Right lobe of liver (tissue), 6 donors: Measurements from ENCODE around the gene IQGAP3. TPM values are rescaled to one million over a fixed set of nuclear protein-coding genes. Genes with fewer than 3 reads are reported as not detected.
A peak's percentile ranks its signal among the peaks of the same experiment; 100 is the strongest.

Experiments used
- ATAC-seq, 4 donors: fragments of 200-7000 bp; cut with Tn5 transposase; one replicate each; pipeline ENCODE4 v1.9.1; 2020; ENCODE audit warnings: mild to moderate bottlenecking in 4 of 4, moderate library complexity in 4 of 4
- DNase-seq, 3 donors: peaks; one replicate each; pipeline ENCODE4 v3.0.0-alpha.2; 2020
- H3K27ac ChIP-seq, 3 donors: fragments of 200-600 bp; one replicate each; pipeline ENCODE4 v1.8.0; 2022
- H3K27me3 ChIP-seq, 2 donors: fragments of 200-600 bp; one replicate each; pipeline ENCODE4 v1.8.0; 2022
- H3K36me3 ChIP-seq, 4 donors: fragments of 200-600 bp; sonication (generic) in 1 of 4; one replicate each; pipeline versions ENCODE4 v1.5.1 to v1.8.0; 2017 to 2022; ENCODE audit warnings: control low read depth in 1 of 4
- H3K4me1 ChIP-seq, 4 donors: fragments of 200-600 bp; sonication (generic) in 1 of 4; one replicate each; pipeline versions ENCODE4 v1.5.1 to v1.8.0; 2017 to 2022; ENCODE audit warnings: control low read depth in 1 of 4
- H3K4me3 ChIP-seq, 3 donors: fragments of 200-600 bp; one replicate each; pipeline ENCODE4 v1.8.0; 2022
- H3K9me3 ChIP-seq, 4 donors: fragments of 200-600 bp; sonication (generic) in 1 of 4; one replicate each; pipeline versions ENCODE4 v1.5.1 to v1.8.0; 2017 to 2022; ENCODE audit warnings: control low read depth in 1 of 4
- CTCF ChIP-seq, 4 donors: fragments of 200-600 bp in 3 of 4; fragments of 450-650 bp in 1 of 4; IDR thresholded peaks; one replicate each; pipeline versions ENCODE4 v1.5.1 to v1.8.0; 2016 to 2022; ENCODE audit warnings: antibody characterized with exemption in 4 of 4, mild to moderate bottlenecking in 2 of 4
- POLR2A ChIP-seq: fragments of 450-650 bp; IDR thresholded peaks from one replicate; pipeline ENCODE4 v1.6.1; 2017; ENCODE audit warnings: antibody characterized with exemption, mild to moderate bottlenecking
- WGBS: methylation state at CpG from one replicate; pipeline ENCODE4 v1.1.6; 2018; ENCODE audit warnings: low coverage, low lambda C conversion rate; ENCODE audit not compliant: insufficient coverage; ENCODE audit errors: missing lambda C conversion rate; 5-methylcytosine and 5-hydroxymethylcytosine counted together
- intact Hi-C, 2 donors: fragments of 100-400 bp; cut with DNase I; formaldehyde crosslinking; loops; one replicate each; pipeline versions ENCODE4 v1.11.2 to v1.14.1; 2022
- total RNA-seq, 6 experiments: library from RNA; depleted of rRNA in 2 of 6; stranded (reverse); fragments of >200 nt in 2 of 6; fragmentation: NEBNext Ultra II Directional in 3 of 6; extraction: Animal tissue kit (Norgen Biotek cat#: 25700) in 3 of 6; gene quantifications; one replicate each; pipeline versions ENCODE4 v1.1.0 to v1.2.4, GENCODE V29; 2016 to 2023
- donor health status: DM: no; HTN: yes; CAD: no.
- donor health status: DM: no; HTN: no; CAD: no.
- donor health status: DM: no; HTN: no; CAD: no.
- donor health status: DM: no; HTN: yes; CAD: no.
- donor health status: DM: no; HTN: yes; CAD: no.

IQGAP3 gene
- total RNA-seq, 6 experiments from 2014 or later = 0.07 to 2.6 (median 0.95) TPM

- intact Hi-C loops = loop anchor here in 1 of 2 donors (10.0 kb wide), 1 partner anchor 135 kb away; no protein-coding TSS in a partner anchor
- TF ChIP-seq CTCF (IDR thresholded peaks at IDR 0.05) (no peak), POLR2A (no peak)
- no peak for DNase-seq
- ATAC-seq = peak in 1 of 4 donors; percentile 32
- Histone ChIP-seq H3K9me3 (no peaks in the 10 kb centered on the region), H3K4me3 (no peak overlapping the region), H3K36me3 (peaks cover 0 to 20% (median 0%) of the 10 kb centered on the region in 4 donors), H3K4me1 (peaks cover 0 to 17% (median 3%) of the 10 kb centered on the region in 4 donors), H3K27me3 (no peaks in the 10 kb centered on the region), H3K27ac (no peak overlapping the region)
- 50% methylated on average over 2 of the region's 3 CpGs for WGBS
Observed at GRCh38 chr1:156599811-156600210, 27.4 kb upstream of the IQGAP3 start.

DNA sequence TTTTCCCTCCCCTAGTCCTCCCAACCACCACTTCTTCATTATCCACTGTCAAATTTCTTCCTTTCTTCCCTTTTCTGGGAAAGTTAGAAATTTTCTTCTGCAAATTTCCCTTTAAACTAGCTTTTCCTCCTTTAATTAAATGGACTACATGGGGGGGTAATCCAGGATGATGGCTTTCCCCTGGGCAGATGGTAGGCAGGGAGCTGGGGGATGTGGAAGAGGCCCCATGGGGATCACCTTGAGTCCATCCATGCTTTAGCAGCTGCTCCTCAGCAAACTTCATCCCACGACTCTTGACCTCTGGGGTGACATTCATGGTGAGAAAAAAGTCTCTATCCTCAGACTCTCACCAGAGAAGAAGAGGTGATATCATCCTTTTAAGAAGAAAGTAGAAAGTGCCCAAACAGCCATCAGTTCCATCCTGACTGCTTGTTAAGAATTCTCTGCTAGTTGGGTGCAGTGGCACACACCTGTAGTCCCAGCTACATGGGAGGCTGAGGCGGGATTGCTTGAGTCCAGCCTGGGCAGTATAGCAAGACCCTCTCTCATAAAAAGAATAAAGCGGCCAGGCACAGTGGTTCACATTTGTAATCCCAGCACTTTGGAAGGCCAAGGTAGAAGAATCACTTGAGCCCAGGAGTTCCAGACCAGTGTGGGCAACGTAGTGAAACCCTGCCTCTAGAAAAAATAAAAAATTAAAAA, 26.5 kb upstream of the IQGAP3 start:
- intact Hi-C loops = no loop called here
- TF ChIP-seq CTCF (IDR thresholded peaks at IDR 0.05) (no peak), POLR2A (no peak)
- Histone ChIP-seq H3K4me1 (peaks cover 0 to 17% (median 3%) of the 10 kb centered on the region in 4 donors), H3K27ac (no peak overlapping the region), H3K27me3 (no peaks in the 10 kb centered on the region), H3K4me3 (no peak overlapping the region), H3K36me3 (peaks cover 0 to 26% (median 0%) of the 10 kb centered on the region in 4 donors), H3K9me3 (no peaks in the 10 kb centered on the region)
- DNase-seq (no peak), ATAC-seq (no peak)
- 96% methylated on average over 4 of the region's 4 CpGs for WGBS

- intact Hi-C loops = no loop called here
- TF ChIP-seq CTCF (IDR thresholded peaks at IDR 0.05) (no peak), POLR2A (no peak)
- Histone ChIP-seq H3K4me1 (peaks cover 0 to 17% (median 3%) of the 10 kb centered on the region in 4 donors), H3K27me3 (no peaks in the 10 kb centered on the region), H3K4me3 (no peak overlapping the region), H3K27ac (no peak overlapping the region), H3K36me3 (peaks cover 0 to 26% (median 0%) of the 10 kb centered on the region in 4 donors), H3K9me3 (no peaks in the 10 kb centered on the region)
- no peak for DNase-seq
- WGBS = 87% methylated on average over 3 of the region's 5 CpGs
- ATAC-seq = no peak
Observed at GRCh38 chr1:156598125-156598524, 25.8 kb upstream of the IQGAP3 start.

DNA sequence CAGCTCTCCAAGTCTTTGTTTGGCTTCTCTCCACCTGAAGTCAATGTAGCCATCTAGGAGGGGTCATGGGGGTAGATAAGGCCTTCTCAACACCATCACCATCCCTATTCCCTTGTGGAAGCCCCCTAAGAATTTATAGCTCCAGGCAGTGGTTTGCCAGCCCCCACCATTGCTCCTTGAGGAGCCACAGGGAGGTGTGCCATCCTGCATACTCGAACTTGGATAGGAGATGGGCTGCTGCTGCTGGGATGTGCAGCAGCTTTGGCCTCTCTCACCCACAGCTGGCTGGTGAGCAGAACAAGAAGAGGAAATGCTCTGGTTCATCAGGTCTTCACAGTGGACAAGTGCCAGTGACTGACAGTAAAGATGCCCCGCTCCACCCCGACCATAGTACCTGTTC, 24.1 kb upstream of the IQGAP3 start:
- DNase-seq (no peak), ATAC-seq (no peak)
- H3K27ac ChIP-seq = no peak overlapping the region
- intact Hi-C loops = no loop called here
- H3K36me3 ChIP-seq = peaks cover 0 to 26% (median 0%) of the 10 kb centered on the region in 4 donors
- H3K4me3 ChIP-seq = no peak overlapping the region
- peaks cover 0 to 11% (median 3%) of the 10 kb centered on the region in 4 donors for H3K4me1 ChIP-seq
- 100% methylated on average over 3 of the region's 3 CpGs for WGBS
- H3K27me3 ChIP-seq = no peaks in the 10 kb centered on the region
- no peak for TF ChIP-seq CTCF (IDR thresholded peaks at IDR 0.05)
- no peak for TF ChIP-seq POLR2A
- no peaks in the 10 kb centered on the region for H3K9me3 ChIP-seq
